Measurements from ENCODE around the gene KLHL30. TPM values are rescaled to one million over a fixed set of nuclear protein-coding genes. Genes with fewer than 3 reads are reported as not detected.

Gene KLHL30
- total and polyA plus RNA-seq, 3 donors from 2014 or later = 0.16 to 0.37 (median 0.29) TPM

DNA sequence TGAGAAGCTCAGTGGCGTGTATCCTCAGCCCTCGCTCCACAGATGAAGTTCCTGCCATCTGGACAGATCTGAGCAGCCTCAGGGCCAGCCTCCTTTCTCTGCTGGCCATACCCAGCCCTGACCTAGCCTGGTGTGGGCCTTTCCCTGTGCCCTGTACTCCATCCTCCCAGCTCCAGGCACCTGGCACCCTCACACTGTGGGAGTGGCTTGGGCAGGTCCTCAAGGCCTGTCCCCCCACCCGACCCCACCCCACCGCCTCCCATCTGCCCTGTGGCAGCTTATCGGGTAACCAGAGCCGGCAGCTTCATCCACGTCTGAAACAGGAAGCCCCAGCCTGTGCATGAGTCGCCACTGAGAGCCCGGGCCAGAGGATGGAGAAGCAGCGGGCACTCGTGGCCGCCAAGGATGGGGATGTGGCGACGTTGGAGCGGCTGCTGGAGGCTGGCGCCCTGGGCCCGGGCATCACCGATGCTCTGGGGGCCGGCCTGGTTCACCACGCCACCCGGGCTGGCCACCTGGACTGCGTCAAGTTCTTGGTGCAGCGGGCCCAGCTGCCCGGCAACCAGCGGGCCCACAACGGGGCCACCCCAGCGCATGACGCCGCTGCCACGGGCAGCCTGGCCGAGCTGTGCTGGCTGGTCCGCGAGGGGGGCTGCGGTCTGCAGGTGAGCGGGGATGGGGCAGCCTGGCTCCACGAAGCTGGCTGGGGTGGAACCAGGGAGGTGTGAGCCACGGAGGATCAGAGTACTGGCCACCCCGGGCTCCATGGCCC, 38.2 kb upstream of the KLHL30 start, which contains the start of gene ESPNL:
Gene ESPNL (plus strand): TSS at position 292 of the 772 bp plus-strand sequence. CDS start 80 bp downstream, at position 372.
- peak; percentile 9 for DNase-seq

DNA sequence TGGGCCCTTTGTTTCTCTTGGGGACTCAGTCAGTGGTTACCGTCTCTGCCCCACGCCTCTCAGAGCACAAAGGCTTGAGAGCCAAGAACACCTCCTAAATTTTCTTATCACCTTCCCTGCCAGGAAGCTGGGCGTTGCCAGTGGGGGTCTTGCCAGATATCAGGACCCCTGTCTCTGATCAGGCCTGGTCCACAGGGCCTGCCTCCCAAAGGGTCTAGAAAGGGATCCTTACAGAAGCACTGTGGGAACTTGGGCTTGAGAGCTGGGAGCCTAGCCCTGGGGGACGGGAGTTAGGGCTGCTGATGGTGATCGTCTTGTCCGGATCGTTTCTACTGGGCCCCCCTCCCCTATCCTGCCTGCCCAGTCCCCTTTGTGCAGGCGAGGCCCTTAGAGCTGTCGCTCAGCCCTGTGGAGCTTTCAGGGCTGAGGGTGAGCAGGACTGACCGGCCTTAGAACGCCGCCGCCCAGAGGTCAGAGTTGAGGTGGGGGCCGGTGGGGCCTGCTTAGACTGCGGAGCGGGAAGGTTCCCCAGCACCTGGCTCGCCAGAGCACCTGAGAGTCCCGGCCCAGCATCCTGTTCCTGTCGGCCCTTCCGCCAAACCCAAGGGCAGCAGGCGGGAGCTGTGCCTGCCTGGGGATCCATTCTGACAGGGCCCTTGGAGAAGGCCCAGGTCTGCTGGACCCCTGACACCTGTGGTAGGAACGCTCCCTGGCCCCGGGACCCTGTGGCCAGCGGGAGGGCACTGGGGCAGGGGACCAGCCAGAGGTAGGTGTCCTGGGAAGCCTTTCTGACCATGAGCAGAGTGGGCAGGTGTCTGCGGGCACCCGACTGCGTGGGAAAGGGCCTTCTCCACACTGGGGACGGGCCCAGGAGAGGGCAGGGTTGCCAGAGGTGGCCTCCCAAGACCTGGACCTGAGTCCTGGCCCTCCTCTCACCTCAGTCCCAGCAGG, 37.4 kb upstream of the KLHL30 start:
- Histone ChIP-seq H3K9me3 (no peaks in the 10 kb centered on the region), H3K27me3 (no peaks in the 10 kb centered on the region), H3K4me1 (no peaks in the 10 kb centered on the region), H3K36me3 (ENCODE audit: low read depth, missing control alignments) (no peaks in the 10 kb centered on the region), H3K4me3 (no peak overlapping the region), H3K27ac (no peak overlapping the region)
- 91 to 93% methylated on average over 16 to 28 of the region's 28 CpGs for WGBS, 2 donors
- intact Hi-C loops (cut with DNase I; ENCODE audit: low total_unique reads) = no loop called here
- TF ChIP-seq POLR2A (IDR thresholded peaks at IDR 0.05) = no peak
- TF ChIP-seq, protein P1, sequence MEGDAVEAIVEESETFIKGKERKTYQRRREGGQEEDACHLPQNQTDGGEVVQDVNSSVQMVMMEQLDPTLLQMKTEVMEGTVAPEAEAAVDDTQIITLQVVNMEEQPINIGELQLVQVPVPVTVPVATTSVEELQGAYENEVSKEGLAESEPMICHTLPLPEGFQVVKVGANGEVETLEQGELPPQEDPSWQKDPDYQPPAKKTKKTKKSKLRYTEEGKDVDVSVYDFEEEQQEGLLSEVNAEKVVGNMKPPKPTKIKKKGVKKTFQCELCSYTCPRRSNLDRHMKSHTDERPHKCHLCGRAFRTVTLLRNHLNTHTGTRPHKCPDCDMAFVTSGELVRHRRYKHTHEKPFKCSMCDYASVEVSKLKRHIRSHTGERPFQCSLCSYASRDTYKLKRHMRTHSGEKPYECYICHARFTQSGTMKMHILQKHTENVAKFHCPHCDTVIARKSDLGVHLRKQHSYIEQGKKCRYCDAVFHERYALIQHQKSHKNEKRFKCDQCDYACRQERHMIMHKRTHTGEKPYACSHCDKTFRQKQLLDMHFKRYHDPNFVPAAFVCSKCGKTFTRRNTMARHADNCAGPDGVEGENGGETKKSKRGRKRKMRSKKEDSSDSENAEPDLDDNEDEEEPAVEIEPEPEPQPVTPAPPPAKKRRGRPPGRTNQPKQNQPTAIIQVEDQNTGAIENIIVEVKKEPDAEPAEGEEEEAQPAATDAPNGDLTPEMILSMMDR (IDR thresholded peaks at IDR 0.05) = no peak
- DNase-seq = peak; percentile 9

More for the DNA sequence above, 38.2 kb upstream of the KLHL30 start, which contains the start of gene ESPNL:
- H3K4me1 ChIP-seq = no peaks in the 10 kb centered on the region
- H3K4me3 ChIP-seq = no peak within 1 kb of the TSS
- WGBS, 2 donors = 87 to 89% methylated on average over 17 to 38 of the region's 38 CpGs
- intact Hi-C loops (cut with DNase I; ENCODE audit: low total_unique reads) = no loop called here
- H3K9me3 ChIP-seq = no peaks in the 10 kb centered on the region
- no peak within 1 kb of the TSS for H3K27ac ChIP-seq
- H3K36me3 ChIP-seq (ENCODE audit: low read depth, missing control alignments) = no peaks in the 10 kb centered on the region
- TF ChIP-seq, protein P1 (IDR thresholded peaks at IDR 0.05) = no peak
- TF ChIP-seq POLR2A (IDR thresholded peaks at IDR 0.05) = no peak
- no peaks in the 10 kb centered on the region for H3K27me3 ChIP-seq

DNA sequence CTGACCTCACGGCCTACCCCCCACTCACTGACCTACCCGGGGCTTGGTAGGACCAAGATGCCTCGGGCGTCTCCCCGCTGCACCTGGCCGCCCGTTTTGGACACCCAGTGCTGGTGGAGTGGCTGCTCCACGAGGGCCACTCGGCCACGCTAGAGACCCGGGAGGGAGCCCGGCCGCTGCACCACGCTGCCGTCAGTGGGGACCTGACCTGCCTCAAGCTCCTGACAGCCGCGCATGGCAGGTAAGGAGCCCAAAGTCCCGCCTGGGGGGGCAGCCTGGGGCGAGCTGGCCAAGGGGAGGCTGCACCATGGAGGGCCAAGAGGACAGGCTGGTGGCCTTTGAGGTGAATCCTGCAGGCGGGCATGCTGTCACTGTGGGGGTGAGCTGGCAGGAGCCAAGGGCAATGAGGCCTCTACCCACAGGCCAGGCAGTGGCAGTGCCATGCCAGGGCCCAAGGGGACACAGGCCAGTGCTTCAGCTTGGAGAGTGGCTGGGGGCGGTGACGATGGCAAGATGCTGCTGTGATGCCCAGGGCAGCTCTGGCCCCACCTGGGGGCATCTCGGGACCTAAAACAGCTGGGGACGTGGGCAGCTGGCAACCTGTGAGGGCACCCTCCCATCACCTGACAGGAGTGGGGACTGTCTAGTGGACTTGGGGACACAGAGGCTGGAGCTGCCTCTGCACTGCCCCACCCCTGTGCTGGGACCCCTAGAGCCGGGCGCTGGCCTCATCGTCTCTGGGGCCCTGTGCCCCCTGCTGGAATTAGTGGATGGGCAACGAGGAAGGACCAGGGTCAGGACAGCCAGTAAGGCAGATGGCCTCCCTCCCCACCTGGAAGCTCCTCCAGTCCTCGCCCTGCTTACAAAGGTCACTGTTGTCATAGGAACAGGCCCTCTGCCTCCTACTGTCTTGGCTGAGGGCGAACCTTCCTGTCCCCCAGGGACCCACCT, 36.3 kb upstream of the KLHL30 start:
- Histone ChIP-seq H3K9me3 (no peaks in the 10 kb centered on the region), H3K27ac (no peak overlapping the region), H3K36me3 (ENCODE audit: low read depth, missing control alignments) (no peaks in the 10 kb centered on the region), H3K4me1 (no peaks in the 10 kb centered on the region), H3K4me3 (no peak overlapping the region), H3K27me3 (no peaks in the 10 kb centered on the region)
- WGBS, 2 donors = 85 to 92% methylated on average over 11 to 29 of the region's 30 CpGs
- intact Hi-C loops (cut with DNase I; ENCODE audit: low total_unique reads) = no loop called here
- peak; percentile 6 for DNase-seq
- TF ChIP-seq, protein P1 (IDR thresholded peaks at IDR 0.05) = no peak
- TF ChIP-seq POLR2A (IDR thresholded peaks at IDR 0.05) = no peak

DNA sequence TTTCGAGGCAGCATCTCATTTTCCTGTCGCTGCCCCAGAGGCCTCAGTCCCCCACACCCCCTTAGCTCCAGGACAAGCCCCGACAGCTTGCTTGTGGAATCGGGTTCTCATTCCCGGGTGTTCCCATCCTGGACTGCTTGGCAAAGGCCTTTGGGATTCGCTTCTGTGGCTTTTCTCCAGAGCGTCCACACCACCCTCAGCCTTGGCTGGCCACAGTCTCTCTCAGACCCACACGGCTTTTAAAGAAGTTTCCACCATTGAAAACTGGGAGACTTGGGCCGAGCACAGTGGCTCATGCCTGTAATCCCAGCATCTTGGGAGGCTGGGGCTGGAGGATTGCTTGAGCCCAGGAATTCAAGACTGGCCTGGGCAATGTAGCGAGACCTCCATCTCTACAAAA, 35.6 kb upstream of the KLHL30 start:
- Histone ChIP-seq H3K36me3 (ENCODE audit: low read depth, missing control alignments) (no peaks in the 10 kb centered on the region), H3K9me3 (no peaks in the 10 kb centered on the region), H3K4me3 (no peak overlapping the region), H3K27ac (no peak overlapping the region), H3K27me3 (no peaks in the 10 kb centered on the region), H3K4me1 (no peaks in the 10 kb centered on the region)
- 67 to 91% methylated on average over 10 of the region's 10 CpGs for WGBS, 2 donors
- TF ChIP-seq POLR2A (IDR thresholded peaks at IDR 0.05) = no peak
- TF ChIP-seq, protein P1 (IDR thresholded peaks at IDR 0.05) = no peak
- intact Hi-C loops (cut with DNase I; ENCODE audit: low total_unique reads) = no loop called here
- DNase-seq = no peak
